Body of pancreas (tissue), 4 donors: ENCODE data around the gene EBF3. TPM values are rescaled to one million over a fixed set of nuclear protein-coding genes. Genes with fewer than 3 reads are reported as not detected.

Experiments used
- ATAC-seq: fragments of 150-250 bp; one replicate; pipeline ENCODE4 v1.9.1; 2016
- DNase-seq, 4 donors: peaks; one replicate each; pipeline ENCODE4 v3.0.0-alpha.2; 2019
- H3K27ac ChIP-seq, 4 donors: fragments of 200-600 bp; sonication (generic); 1 replicate in 3 of 4; 2 replicates in 1 of 4; pipeline versions ENCODE4 v1.5.1 to v1.6.1; 2016 to 2019; ENCODE audit warnings: mild to moderate bottlenecking in 1 of 4, mixed read lengths in 1 of 4, moderate library complexity in 1 of 4
- H3K27me3 ChIP-seq, 2 donors: fragments of 200-600 bp; sonication (generic); one replicate each; pipeline ENCODE4 v1.6.0; 2016; ENCODE audit warnings: mild to moderate bottlenecking in 1 of 2
- H3K36me3 ChIP-seq, 2 donors: fragments of 200-600 bp; sonication (generic); replicated peaks in 1 of 2; 2 replicates each; pipeline ENCODE4 v1.5.1; 2016; ENCODE audit warnings: low read depth in 2 of 2; ENCODE audit not compliant: insufficient read depth in 1 of 2
- H3K4me1 ChIP-seq: fragments of 200-600 bp; sonication (generic); one replicate; pipeline ENCODE4 v1.6.0; 2016
- H3K4me3 ChIP-seq, 2 donors: fragments of 200-600 bp; sonication (generic); 1 replicate in 1 of 2; 2 replicates in 1 of 2; pipeline ENCODE4 v1.5.1; 2016 to 2019
- H3K9me3 ChIP-seq, 3 donors: fragments of 200-600 bp; sonication (generic); 1 replicate in 2 of 3; 2 replicates in 1 of 3; pipeline ENCODE4 v1.5.1; 2016
- POLR2A ChIP-seq, 3 donors: fragments of 450-650 bp; IDR thresholded peaks; one replicate each; pipeline ENCODE4 v1.6.1; 2016; ENCODE audit warnings: antibody characterized with exemption in 3 of 3, mild to moderate bottlenecking in 2 of 3
- WGBS, 2 donors: methylation state at CpG; one replicate each; pipeline ENCODE4 v1.1.5; 2017; 5-methylcytosine and 5-hydroxymethylcytosine counted together
- intact Hi-C: fragments of 100-400 bp; cut with DNase I; formaldehyde crosslinking; loops from one replicate; pipeline ENCODE4 v1.15.1; 2023
- total RNA-seq, 2 donors: library from RNA; depleted of rRNA; stranded (reverse); fragments of >200 nt; gene quantifications; one replicate each; pipeline ENCODE4 v1.1.0, GENCODE V29; 2016
- TF ChIP-seq, protein P1 (sequence below), 7 experiments: fragments of 450-650 bp in 4 of 7; fragments of 200-600 bp in 3 of 7; sonication (generic) in 3 of 7; IDR thresholded peaks; one replicate each; pipeline ENCODE4 v1.5.1; 2016 to 2019; ENCODE audit warnings: antibody characterized with exemption in 7 of 7

Gene EBF3
- total RNA-seq, 2 donors from 2014 or later: 2.3 to 4.6 TPM

DNA sequence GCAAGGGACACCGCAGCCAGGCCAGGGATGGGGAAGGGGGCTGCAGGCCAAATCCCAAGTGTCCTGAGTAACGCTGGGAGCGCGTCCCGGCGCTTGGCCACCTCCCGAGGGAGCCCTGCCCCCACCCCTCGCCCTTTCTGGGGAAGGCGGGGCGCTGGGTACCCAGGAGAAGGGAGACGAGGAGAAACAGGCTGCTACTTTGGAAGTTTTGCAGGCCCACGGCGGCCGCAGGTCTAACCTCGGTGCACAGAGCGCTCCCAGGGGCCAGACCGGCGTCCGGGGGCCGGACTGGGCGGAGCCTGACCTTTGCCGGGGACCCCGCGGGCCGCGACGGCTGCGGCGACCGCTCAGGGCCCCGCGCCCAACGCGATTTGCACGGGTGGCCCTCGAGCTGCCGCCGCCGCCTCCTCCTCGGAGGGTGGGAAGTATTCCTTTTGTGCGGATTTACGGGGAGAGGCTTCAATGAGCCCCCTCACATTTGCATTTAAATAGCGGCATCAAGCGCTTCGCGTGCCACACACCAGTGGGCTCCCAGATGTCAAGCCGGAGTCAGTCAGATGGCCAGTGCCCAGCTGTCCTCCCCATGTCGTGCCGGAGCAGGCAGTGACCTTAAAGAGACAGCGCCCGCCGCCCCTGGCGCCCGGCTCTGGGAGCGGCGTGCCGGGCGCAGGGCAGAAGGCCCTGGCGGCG is 3.0 kb upstream of the EBF3 start:
- no peak overlapping the region for H3K4me3 ChIP-seq
- intact Hi-C loops: no loop called here
- no peaks in the 10 kb centered on the region for H3K36me3 ChIP-seq
- WGBS, 2 donors: 9 to 11% methylated on average over 37 to 60 of the region's 60 CpGs
- DNase-seq: no peak
- H3K27ac ChIP-seq: no peak overlapping the region
- H3K9me3 ChIP-seq: no peaks in the 10 kb centered on the region
- H3K4me1 ChIP-seq: peaks cover 56% of the 10 kb centered on the region
- ATAC-seq: no peak
- peaks cover 0 to 73% of the 10 kb centered on the region in 2 donors for H3K27me3 ChIP-seq
- TF ChIP-seq, protein P1, sequence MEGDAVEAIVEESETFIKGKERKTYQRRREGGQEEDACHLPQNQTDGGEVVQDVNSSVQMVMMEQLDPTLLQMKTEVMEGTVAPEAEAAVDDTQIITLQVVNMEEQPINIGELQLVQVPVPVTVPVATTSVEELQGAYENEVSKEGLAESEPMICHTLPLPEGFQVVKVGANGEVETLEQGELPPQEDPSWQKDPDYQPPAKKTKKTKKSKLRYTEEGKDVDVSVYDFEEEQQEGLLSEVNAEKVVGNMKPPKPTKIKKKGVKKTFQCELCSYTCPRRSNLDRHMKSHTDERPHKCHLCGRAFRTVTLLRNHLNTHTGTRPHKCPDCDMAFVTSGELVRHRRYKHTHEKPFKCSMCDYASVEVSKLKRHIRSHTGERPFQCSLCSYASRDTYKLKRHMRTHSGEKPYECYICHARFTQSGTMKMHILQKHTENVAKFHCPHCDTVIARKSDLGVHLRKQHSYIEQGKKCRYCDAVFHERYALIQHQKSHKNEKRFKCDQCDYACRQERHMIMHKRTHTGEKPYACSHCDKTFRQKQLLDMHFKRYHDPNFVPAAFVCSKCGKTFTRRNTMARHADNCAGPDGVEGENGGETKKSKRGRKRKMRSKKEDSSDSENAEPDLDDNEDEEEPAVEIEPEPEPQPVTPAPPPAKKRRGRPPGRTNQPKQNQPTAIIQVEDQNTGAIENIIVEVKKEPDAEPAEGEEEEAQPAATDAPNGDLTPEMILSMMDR (IDR thresholded peaks at IDR 0.05): no peak
- no peak for TF ChIP-seq POLR2A (IDR thresholded peaks at IDR 0.05)

DNA sequence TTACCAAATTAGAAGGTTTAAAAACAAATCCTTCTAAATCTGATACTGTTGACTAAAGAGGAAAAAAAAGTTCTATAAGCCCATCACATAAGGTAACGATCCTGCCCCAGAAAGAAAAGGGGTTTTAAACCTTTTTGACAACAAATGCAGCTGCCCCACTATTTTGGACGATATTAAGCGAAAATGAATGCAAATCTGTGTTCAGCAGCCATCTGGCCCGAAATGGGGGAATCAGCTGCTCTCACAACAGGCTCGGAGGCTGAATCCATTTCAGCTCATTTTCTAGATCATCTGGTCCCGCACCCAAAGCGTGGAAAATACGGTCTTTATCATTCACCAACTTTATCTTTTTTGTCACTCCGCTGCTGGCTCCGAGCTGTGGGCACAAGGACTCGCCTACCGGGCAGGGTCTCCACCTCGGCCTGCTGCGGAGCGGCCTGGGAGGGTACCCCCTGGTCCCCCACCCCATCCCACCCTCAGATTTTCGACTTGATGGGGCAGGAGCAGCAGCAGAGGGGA is 2.4 kb upstream of the EBF3 start:
- Histone ChIP-seq H3K27me3 (peaks cover 0 to 72% of the 10 kb centered on the region in 2 donors), H3K4me1 (peaks cover 50% of the 10 kb centered on the region), H3K27ac (no peak overlapping the region), H3K4me3 (no peak overlapping the region), H3K36me3 (no peaks in the 10 kb centered on the region), H3K9me3 (no peaks in the 10 kb centered on the region)
- WGBS, 2 donors: 11 to 17% methylated on average over 9 to 16 of the region's 16 CpGs
- intact Hi-C loops: no loop called here
- no peak for ATAC-seq
- TF ChIP-seq POLR2A (IDR thresholded peaks at IDR 0.05): no peak
- TF ChIP-seq, protein P1 (IDR thresholded peaks at IDR 0.05): no peak
- no peak for DNase-seq

DNA sequence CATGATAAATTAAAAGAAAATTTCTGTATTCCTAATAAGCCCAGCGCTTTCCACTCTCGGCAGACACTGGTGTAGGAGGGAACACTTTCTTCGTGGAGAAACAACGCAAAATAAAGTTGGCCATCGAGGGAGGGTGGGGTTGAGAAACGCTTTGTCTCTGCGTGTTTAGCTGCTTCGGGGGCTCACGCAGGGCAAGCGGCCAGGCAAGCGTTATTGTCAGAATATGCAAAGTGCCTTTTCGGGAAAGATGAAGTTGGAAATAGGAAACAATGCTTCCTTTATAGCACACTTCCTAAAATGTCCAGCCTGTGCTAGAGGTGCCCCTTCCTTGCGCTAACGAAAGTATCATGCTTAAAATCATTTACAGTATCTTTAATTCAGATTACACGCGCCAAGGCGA is 1.9 kb upstream of the EBF3 start:
- no peaks in the 10 kb centered on the region for H3K9me3 ChIP-seq
- H3K4me1 ChIP-seq: peaks cover 45% of the 10 kb centered on the region
- DNase-seq: no peak
- no peak overlapping the region for H3K4me3 ChIP-seq
- ATAC-seq: no peak
- WGBS, 2 donors: 10 to 16% methylated on average over 17 of the region's 17 CpGs
- intact Hi-C loops: no loop called here
- peaks cover 0 to 72% of the 10 kb centered on the region in 2 donors for H3K27me3 ChIP-seq
- no peaks in the 10 kb centered on the region for H3K36me3 ChIP-seq
- TF ChIP-seq, protein P1 (IDR thresholded peaks at IDR 0.05): no peak
- no peak for TF ChIP-seq POLR2A (IDR thresholded peaks at IDR 0.05)
- no peak overlapping the region for H3K27ac ChIP-seq

DNA sequence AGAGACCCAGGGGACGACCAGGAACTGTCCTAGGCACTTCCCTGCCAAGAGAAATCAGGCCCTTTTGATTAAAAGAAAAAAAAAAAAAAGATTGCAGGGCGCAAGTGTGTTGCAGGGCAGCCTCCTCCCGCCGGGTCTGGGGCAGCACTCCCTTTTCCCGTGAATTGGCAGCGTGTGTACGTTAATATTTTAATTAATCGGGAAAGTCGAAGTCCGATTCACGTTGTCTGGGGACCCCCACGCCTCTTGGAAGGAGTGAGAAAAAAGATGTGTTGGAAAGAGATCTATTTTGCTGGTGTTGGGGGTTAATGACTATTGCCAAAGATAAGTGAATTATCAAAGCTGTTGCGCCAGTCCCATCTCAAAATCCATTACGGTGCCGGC is 1.3 kb upstream of the EBF3 start:
- Histone ChIP-seq H3K27ac (no peak overlapping the region), H3K4me1 (peaks cover 43% of the 10 kb centered on the region), H3K36me3 (no peaks in the 10 kb centered on the region), H3K4me3 (no peak overlapping the region), H3K27me3 (peaks cover 0 to 71% of the 10 kb centered on the region in 2 donors), H3K9me3 (no peaks in the 10 kb centered on the region)
- intact Hi-C loops: no loop called here
- no peak for DNase-seq
- TF ChIP-seq POLR2A (IDR thresholded peaks at IDR 0.05): no peak
- TF ChIP-seq, protein P1 (IDR thresholded peaks at IDR 0.05): no peak
- 8 to 15% methylated on average over 15 of the region's 15 CpGs for WGBS, 2 donors
- no peak for ATAC-seq
